Measurements from ENCODE around the gene BAIAP2L1.

Gene BAIAP2L1

GRCh38 chr7:98354511-98355249 lies 46.2 kb downstream of the BAIAP2L1 start:
- Histone ChIP-seq H3K36me3 (ENCODE audit: control insufficient read depth, low read depth, low read length) (peaks cover 5% of the 10 kb centered on the region), H3K27ac (ENCODE audit: low read length) (no peak overlapping the region), H3K9me3 (ENCODE audit: control insufficient read depth, low read depth, low read length) (no peaks in the 10 kb centered on the region), H3K9ac (ENCODE audit: low read length) (no peak overlapping the region), H3K4me1 (ENCODE audit: control insufficient read depth, low read depth, low read length) (peaks cover 7% of the 10 kb centered on the region), H3K27me3 (ENCODE audit: control insufficient read depth, insufficient read depth, low read length) (no peaks in the 10 kb centered on the region), H3K4me3 (ENCODE audit: low read length) (no peak overlapping the region)

DNA sequence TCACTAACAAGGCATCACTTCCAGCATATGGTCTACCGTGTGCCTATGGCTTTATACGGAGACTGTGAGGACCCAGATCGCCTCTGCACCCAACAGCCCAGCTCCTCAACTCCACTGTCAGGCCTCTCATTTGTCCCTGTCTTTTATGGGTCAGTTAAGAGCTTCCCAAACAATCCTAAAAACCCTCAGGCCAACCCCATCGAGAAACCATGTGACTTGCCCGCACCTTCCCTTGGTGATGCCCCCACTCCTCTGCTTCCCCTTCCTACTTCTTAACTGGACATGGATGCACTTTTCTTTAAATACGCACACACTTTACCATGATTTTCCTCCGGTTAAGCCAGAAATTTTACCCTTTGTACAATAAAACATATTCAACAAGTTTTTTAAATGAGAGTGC lies 46.8 kb downstream of the BAIAP2L1 start:
- no peak overlapping the region for H3K4me3 ChIP-seq (ENCODE audit: low read length)
- no peak overlapping the region for H3K9ac ChIP-seq (ENCODE audit: low read length)
- peaks cover 5% of the 10 kb centered on the region for H3K36me3 ChIP-seq (ENCODE audit: control insufficient read depth, low read depth, low read length)
- no peak overlapping the region for H3K27ac ChIP-seq (ENCODE audit: low read length)
- H3K9me3 ChIP-seq (ENCODE audit: control insufficient read depth, low read depth, low read length), result no peaks in the 10 kb centered on the region
- H3K4me1 ChIP-seq (ENCODE audit: control insufficient read depth, low read depth, low read length), result peaks cover 7% of the 10 kb centered on the region
- H3K27me3 ChIP-seq (ENCODE audit: control insufficient read depth, insufficient read depth, low read length), result no peaks in the 10 kb centered on the region

- Histone ChIP-seq H3K4me3 (ENCODE audit: low read length) (no peak overlapping the region), H3K9ac (ENCODE audit: low read length) (no peak overlapping the region), H3K4me1 (ENCODE audit: control insufficient read depth, low read depth, low read length) (peaks cover 7% of the 10 kb centered on the region), H3K27ac (ENCODE audit: low read length) (no peak overlapping the region), H3K36me3 (ENCODE audit: control insufficient read depth, low read depth, low read length) (peaks cover 5% of the 10 kb centered on the region), H3K9me3 (ENCODE audit: control insufficient read depth, low read depth, low read length) (no peaks in the 10 kb centered on the region), H3K27me3 (ENCODE audit: control insufficient read depth, insufficient read depth, low read length) (no peaks in the 10 kb centered on the region)
Observed at GRCh38 chr7:98352621-98353020, 48.3 kb downstream of the BAIAP2L1 start.

DNA sequence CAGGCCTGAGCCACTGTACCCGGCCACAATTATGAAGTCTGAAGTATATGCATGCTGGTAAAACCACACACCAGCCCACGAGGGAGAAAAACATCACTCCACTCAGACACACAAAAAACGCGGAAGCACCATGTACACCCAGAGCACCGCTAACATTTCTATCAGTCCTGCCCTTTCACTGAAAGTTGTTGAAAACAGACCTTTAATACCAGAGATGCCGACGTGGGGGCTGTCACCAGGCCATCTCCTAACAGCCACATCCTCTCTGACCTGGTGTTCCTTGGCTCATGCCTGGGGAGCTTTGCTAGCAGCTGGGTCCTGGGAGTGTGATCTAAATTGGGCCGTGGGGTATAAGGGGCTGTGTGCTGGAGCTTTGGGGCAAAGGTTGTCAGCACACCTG lies 49.8 kb downstream of the BAIAP2L1 start:
- Histone ChIP-seq H3K4me3 (ENCODE audit: low read length) (no peak overlapping the region), H3K9me3 (ENCODE audit: control insufficient read depth, low read depth, low read length) (no peaks in the 10 kb centered on the region), H3K27me3 (ENCODE audit: control insufficient read depth, insufficient read depth, low read length) (no peaks in the 10 kb centered on the region), H3K9ac (ENCODE audit: low read length) (no peak overlapping the region), H3K27ac (ENCODE audit: low read length) (no peak overlapping the region), H3K4me1 (ENCODE audit: control insufficient read depth, low read depth, low read length) (peaks cover 7% of the 10 kb centered on the region), H3K36me3 (ENCODE audit: control insufficient read depth, low read depth, low read length) (peaks cover 5% of the 10 kb centered on the region)

DNA sequence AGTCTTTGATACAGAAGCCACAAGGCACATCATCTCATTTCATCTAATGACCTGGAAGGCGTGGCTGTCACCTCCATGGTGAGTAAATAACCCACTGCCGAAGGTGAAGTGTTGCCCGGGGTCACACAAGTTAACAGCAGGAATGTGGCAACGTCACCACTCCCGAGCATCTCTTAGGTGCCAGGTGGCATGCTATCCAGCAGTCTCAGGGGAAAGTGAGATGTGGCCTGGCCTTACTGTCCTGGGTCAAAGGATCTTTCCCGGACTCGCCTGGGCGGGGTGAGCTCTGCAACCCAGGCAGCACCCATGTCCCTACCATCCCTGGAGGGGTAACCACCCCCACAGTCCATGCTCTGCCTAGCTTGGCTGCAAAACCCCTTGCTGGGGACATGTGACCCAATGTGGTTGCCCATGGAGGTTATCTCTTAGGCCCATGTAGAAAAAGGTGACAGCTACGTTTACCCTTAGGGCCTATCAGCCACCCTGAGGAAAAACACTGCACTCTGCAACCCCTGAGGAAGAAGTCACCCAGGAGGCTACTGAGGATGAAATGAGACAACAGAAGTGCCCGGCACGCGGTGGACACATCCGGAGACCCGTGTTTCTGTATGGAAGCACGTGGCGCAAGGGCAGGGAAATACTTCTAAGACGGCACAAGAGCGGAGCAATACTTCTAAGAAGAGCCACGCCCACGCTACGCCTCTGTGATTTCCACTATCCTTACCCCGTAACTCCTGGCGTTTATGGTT lies 52.0 kb downstream of the BAIAP2L1 start:
- Histone ChIP-seq H3K9ac (ENCODE audit: low read length) (no peak overlapping the region), H3K4me1 (ENCODE audit: control insufficient read depth, low read depth, low read length) (no peaks in the 10 kb centered on the region)

DNA sequence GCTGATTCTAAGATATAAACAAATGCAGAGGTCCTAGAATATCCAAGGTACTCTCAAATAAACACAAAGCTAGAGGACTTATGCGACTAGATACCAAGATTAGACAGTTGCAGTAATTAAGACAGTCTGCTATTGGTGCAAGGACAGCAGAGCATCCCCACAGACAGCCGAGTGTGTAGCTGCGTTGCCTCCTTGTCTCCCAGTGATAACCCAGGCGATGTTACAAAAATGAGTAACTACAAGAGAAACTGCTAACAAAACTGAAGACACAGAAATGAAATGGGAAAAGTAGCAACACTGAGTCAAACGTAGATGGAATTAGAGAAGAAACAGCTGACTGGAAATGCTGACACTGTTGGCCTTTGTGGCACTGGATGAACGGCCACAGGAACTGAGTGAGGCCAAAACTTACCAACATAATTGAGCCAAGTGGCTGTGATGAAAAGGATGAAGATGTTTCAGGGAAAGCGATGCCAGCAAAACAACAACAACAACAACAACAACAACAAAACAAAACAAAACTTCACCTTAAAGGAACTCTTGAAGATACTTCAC lies 54.3 kb downstream of the BAIAP2L1 start:
- Histone ChIP-seq H3K4me1 (ENCODE audit: control insufficient read depth, low read depth, low read length) (no peaks in the 10 kb centered on the region), H3K4me3 (ENCODE audit: low read length) (no peak overlapping the region), H3K9ac (ENCODE audit: low read length) (no peak overlapping the region), H3K9me3 (ENCODE audit: control insufficient read depth, low read depth, low read length) (no peaks in the 10 kb centered on the region), H3K27ac (ENCODE audit: low read length) (no peak overlapping the region), H3K36me3 (ENCODE audit: control insufficient read depth, low read depth, low read length) (no peaks in the 10 kb centered on the region), H3K27me3 (ENCODE audit: control insufficient read depth, insufficient read depth, low read length) (no peaks in the 10 kb centered on the region)

More for the DNA sequence above, 52.0 kb downstream of the BAIAP2L1 start:
- no peaks in the 10 kb centered on the region for H3K27me3 ChIP-seq (ENCODE audit: control insufficient read depth, insufficient read depth, low read length)
- no peak overlapping the region for H3K27ac ChIP-seq (ENCODE audit: low read length)
- no peak overlapping the region for H3K4me3 ChIP-seq (ENCODE audit: low read length)
- H3K9me3 ChIP-seq (ENCODE audit: control insufficient read depth, low read depth, low read length), result no peaks in the 10 kb centered on the region
- H3K36me3 ChIP-seq (ENCODE audit: control insufficient read depth, low read depth, low read length), result peaks cover 5% of the 10 kb centered on the region

GRCh38 chr7:98341106-98341505 lies 59.8 kb downstream of the BAIAP2L1 start:
- Histone ChIP-seq H3K4me3 (ENCODE audit: low read length) (no peak overlapping the region), H3K27me3 (ENCODE audit: control insufficient read depth, insufficient read depth, low read length) (no peaks in the 10 kb centered on the region), H3K4me1 (ENCODE audit: control insufficient read depth, low read depth, low read length) (no peaks in the 10 kb centered on the region), H3K36me3 (ENCODE audit: control insufficient read depth, low read depth, low read length) (no peaks in the 10 kb centered on the region), H3K9me3 (ENCODE audit: control insufficient read depth, low read depth, low read length) (no peaks in the 10 kb centered on the region), H3K9ac (ENCODE audit: low read length) (no peak overlapping the region), H3K27ac (ENCODE audit: low read length) (no peak overlapping the region)

DNA sequence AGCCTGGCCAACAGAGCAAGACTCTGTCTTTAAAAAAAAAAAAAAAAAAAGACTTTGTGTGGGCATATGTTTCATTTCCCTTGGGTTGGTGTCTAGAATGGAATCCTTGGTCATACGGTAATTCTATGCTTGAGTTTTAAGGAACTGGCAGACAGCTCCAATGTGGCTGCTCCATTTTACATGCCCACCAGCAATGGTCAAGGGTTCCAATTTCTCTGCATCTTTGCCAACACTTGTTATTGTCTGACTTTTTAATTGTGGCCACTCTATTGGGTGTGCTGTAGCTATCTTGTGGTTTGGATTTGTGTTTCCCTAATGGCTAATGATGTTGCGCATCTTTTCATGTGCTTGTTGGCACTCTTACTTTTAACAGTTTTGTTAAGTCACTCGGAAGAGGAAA lies 61.8 kb downstream of the BAIAP2L1 start:
- no peaks in the 10 kb centered on the region for H3K36me3 ChIP-seq (ENCODE audit: control insufficient read depth, low read depth, low read length)
- H3K27me3 ChIP-seq (ENCODE audit: control insufficient read depth, insufficient read depth, low read length), result no peaks in the 10 kb centered on the region
- H3K4me3 ChIP-seq (ENCODE audit: low read length), result no peak overlapping the region
- H3K9ac ChIP-seq (ENCODE audit: low read length), result no peak overlapping the region
- H3K4me1 ChIP-seq (ENCODE audit: control insufficient read depth, low read depth, low read length), result no peaks in the 10 kb centered on the region
- H3K9me3 ChIP-seq (ENCODE audit: control insufficient read depth, low read depth, low read length), result no peaks in the 10 kb centered on the region
- no peak overlapping the region for H3K27ac ChIP-seq (ENCODE audit: low read length)

DNA sequence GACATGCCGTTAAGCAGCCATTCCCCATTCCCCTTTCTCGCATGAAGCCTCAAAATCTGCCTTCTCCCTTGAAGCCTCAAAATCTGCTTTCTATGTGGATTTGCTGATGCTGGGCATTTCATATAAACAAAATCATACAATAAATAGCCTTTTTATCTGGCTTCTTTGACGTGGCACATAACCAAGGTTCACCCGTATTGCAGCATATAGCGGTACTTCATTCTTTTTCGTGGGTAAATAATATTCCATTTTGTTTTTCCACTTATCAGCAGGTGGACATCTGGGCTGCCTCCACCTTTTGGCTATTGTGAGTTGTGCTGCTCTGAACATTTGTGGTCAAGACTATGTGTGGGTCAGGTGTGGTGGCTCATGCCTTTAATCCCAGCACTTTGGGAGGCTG lies 62.4 kb downstream of the BAIAP2L1 start:
- no peak overlapping the region for H3K4me3 ChIP-seq (ENCODE audit: low read length)
- no peaks in the 10 kb centered on the region for H3K36me3 ChIP-seq (ENCODE audit: control insufficient read depth, low read depth, low read length)
- no peak overlapping the region for H3K9ac ChIP-seq (ENCODE audit: low read length)
- H3K27ac ChIP-seq (ENCODE audit: low read length), result no peak overlapping the region
- H3K4me1 ChIP-seq (ENCODE audit: control insufficient read depth, low read depth, low read length), result no peaks in the 10 kb centered on the region
- no peaks in the 10 kb centered on the region for H3K9me3 ChIP-seq (ENCODE audit: control insufficient read depth, low read depth, low read length)
- H3K27me3 ChIP-seq (ENCODE audit: control insufficient read depth, insufficient read depth, low read length), result no peaks in the 10 kb centered on the region

DNA sequence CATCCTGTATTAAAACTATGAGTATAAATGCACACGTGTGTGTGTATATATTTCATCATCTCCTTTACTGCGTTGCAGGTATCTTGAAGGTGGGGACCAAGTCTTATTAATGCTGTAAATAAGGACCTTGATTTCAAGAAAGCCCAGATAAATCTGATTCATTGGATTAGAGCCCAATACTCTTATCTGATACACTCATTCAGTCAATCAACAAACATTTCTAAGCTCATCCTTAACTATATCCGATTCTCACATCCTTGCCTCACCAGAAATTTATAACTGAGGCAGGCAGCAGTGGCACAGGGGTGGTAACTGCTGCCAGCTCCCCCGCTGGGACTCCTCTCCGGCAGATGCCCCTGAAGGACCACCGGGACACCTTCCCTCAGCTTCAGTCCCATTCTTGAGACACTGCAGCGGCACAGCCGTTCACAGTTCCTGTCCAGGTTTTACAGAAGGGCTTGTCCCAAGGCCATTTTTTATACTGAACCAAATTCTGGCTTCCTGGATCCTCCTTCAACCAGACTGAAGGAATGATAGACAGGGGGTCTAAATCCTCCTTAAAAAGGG lies 65.4 kb downstream of the BAIAP2L1 start:
- no peak overlapping the region for H3K4me3 ChIP-seq (ENCODE audit: low read length)
- H3K36me3 ChIP-seq (ENCODE audit: control insufficient read depth, low read depth, low read length), result no peaks in the 10 kb centered on the region
- no peaks in the 10 kb centered on the region for H3K27me3 ChIP-seq (ENCODE audit: control insufficient read depth, insufficient read depth, low read length)
- H3K4me1 ChIP-seq (ENCODE audit: control insufficient read depth, low read depth, low read length), result no peaks in the 10 kb centered on the region
- no peak overlapping the region for H3K9ac ChIP-seq (ENCODE audit: low read length)
- H3K27ac ChIP-seq (ENCODE audit: low read length), result no peak overlapping the region
- H3K9me3 ChIP-seq (ENCODE audit: control insufficient read depth, low read depth, low read length), result no peaks in the 10 kb centered on the region

DNA sequence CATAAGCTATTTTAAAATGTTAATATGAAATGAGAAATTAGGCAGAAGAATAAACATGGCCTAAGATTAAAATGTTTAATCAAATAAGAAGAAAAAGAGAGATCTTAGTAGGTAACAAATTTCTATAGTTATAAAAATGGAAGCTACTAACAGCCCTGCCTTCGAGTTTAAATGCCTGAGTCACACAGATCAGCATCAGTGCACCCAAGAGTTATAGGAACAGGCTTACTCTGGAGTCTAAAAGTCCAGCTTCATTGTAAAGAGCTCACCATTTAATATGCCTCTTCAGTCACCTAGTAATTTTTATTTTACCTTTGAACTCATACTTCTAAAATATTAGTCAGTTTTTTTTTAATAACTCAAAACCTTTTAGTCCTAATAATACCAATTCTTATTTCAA lies 66.8 kb downstream of the BAIAP2L1 start:
- no peaks in the 10 kb centered on the region for H3K36me3 ChIP-seq (ENCODE audit: control insufficient read depth, low read depth, low read length)
- no peak overlapping the region for H3K4me3 ChIP-seq (ENCODE audit: low read length)
- no peaks in the 10 kb centered on the region for H3K9me3 ChIP-seq (ENCODE audit: control insufficient read depth, low read depth, low read length)
- H3K27me3 ChIP-seq (ENCODE audit: control insufficient read depth, insufficient read depth, low read length), result no peaks in the 10 kb centered on the region
- no peaks in the 10 kb centered on the region for H3K4me1 ChIP-seq (ENCODE audit: control insufficient read depth, low read depth, low read length)
- H3K27ac ChIP-seq (ENCODE audit: low read length), result no peak overlapping the region
- H3K9ac ChIP-seq (ENCODE audit: low read length), result no peak overlapping the region

All from iPS-18a (cell line).